22Rv1 (cell line): ENCODE measurements around the gene SPDL1.

ENCODE experiments used
- ZFX ChIP-seq: fragments of 450-650 bp; IDR thresholded peaks from 2 replicates; pipeline ENCODE4 v1.6.1; 2017; ENCODE audit warnings: antibody characterized with exemption, borderline replicate concordance
- TF ChIP-seq, protein P1 (sequence below): fragments of 450-650 bp; IDR thresholded peaks from 2 replicates; pipeline ENCODE4 v1.5.1; 2017; ENCODE audit warnings: mild to moderate bottlenecking

DNA sequence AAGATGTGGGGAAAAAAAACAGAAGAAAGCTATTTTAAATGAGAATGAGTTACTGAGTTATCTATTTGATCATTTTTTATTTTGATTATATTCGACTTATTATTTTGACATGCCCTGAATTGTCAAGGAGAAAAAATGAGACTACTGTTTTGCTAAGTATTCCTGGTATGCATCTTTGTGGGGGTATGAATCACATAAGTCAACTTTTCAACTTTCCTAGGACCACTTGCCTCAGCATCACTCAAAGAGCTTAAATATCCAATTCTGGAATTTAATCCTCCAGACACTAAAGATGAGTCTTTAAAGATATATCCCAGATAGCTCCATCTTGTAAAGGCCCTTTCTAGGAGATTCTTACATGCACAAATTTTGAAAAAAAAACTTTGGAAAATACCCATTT, 17.4 kb upstream of the SPDL1 start:
- TF ChIP-seq, protein P1, sequence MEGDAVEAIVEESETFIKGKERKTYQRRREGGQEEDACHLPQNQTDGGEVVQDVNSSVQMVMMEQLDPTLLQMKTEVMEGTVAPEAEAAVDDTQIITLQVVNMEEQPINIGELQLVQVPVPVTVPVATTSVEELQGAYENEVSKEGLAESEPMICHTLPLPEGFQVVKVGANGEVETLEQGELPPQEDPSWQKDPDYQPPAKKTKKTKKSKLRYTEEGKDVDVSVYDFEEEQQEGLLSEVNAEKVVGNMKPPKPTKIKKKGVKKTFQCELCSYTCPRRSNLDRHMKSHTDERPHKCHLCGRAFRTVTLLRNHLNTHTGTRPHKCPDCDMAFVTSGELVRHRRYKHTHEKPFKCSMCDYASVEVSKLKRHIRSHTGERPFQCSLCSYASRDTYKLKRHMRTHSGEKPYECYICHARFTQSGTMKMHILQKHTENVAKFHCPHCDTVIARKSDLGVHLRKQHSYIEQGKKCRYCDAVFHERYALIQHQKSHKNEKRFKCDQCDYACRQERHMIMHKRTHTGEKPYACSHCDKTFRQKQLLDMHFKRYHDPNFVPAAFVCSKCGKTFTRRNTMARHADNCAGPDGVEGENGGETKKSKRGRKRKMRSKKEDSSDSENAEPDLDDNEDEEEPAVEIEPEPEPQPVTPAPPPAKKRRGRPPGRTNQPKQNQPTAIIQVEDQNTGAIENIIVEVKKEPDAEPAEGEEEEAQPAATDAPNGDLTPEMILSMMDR = no peak
- no peak for TF ChIP-seq ZFX
